ENCODE measurements around the gene GTPBP3. TPM values are rescaled to one million over a fixed set of nuclear protein-coding genes. Genes with fewer than 3 reads are reported as not detected.

Gene GTPBP3
- total and polyA plus RNA-seq, 9 of the 15 experiments (the other 6 are each of a cell fraction or from before 2014, with no cell fraction given) = 4.9 to 124 (median 22.6) TPM

DNA sequence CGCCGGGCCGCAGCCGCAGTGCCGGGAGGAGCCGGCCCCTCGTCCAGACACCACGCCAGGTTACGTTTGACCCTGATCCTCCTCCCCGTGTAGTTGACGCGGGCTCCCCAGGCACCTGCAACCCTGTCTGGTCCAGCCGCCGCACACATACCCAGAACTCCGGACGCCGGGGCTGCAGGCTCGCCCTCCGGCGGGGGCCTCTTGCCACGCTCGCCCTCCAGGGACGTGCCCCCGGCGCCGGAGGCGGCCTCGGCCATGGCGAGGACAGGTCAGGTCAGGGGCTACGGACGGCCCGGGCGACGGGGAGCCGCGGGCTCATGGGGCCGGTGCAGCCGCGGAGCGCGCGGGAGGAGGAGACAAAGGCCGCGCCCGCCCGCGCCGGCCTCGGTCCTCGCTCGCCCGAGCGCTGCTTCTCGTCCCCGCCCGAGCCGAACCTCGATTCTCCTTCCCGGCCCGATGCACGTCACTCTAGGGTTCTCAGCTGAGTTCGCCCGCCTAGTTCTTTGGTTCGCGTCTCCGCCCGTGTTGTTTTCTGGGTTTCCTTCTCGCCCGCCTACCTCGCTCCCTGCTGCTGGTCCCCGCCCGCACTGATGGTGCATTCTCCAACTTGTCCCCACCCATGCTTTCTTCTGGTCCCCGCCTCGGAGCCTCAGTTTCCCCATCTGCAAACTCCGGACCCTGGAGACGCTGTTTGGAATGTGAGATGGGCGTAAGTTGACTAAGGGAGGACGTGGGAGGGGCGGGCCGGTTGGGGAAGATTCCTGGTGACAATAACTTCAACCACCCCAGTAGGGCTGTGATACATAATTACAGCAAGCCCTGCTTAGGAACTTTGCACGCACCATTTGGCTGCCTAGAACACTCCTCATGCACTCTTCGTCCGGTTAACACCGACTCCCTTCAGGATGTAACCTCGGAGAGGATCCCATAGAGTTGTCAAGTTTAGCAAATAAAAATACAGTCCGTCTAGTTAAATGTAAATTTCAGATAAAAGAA lies 2.6 kb upstream of the GTPBP3 start, which contains the start of gene ANO8 (continued):
- TF ChIP-seq, protein P1, sequence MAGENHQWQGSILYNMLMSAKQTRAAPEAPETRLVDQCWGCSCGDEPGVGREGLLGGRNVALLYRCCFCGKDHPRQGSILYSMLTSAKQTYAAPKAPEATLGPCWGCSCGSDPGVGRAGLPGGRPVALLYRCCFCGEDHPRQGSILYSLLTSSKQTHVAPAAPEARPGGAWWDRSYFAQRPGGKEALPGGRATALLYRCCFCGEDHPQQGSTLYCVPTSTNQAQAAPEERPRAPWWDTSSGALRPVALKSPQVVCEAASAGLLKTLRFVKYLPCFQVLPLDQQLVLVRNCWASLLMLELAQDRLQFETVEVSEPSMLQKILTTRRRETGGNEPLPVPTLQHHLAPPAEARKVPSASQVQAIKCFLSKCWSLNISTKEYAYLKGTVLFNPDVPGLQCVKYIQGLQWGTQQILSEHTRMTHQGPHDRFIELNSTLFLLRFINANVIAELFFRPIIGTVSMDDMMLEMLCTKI (IDR thresholded peaks at IDR 0.05; ENCODE audit: partially characterized antibody) = no peak
- TF ChIP-seq SRF (CRISPR knock-in tag; IDR thresholded peaks at IDR 0.05) (peak in 1 of 2 experiments; percentile 57; a peak in 1 of 4 replicates), HOXB6 (CRISPR knock-in tag; IDR thresholded peaks at IDR 0.05; ENCODE audit: borderline replicate concordance) (no peak), ZC3H11A (IDR thresholded peaks at IDR 0.05; ENCODE audit: low read depth, low read length) (0 out of 2 replicates have a peak, but pooled peaks have one; percentile 67), SMARCB1 (IDR thresholded peaks at IDR 0.05; ENCODE audit: insufficient read length, low read depth) (no peak), CXXC5 (CRISPR knock-in tag; IDR thresholded peaks at IDR 0.05) (peak; percentile 99), RNF2 (IDR thresholded peaks at IDR 0.05) (peak; percentile 67), RBBP5 (IDR thresholded peaks at IDR 0.05; ENCODE audit: borderline replicate concordance, insufficient read depth, low read length, poor library complexity, severe bottlenecking) (peak; percentile 55), HMG20A (CRISPR knock-in tag; conservative IDR thresholded peaks at IDR 0.05) (no peak), ZNF668 (CRISPR knock-in tag; IDR thresholded peaks at IDR 0.05) (no peak)
- TF ChIP-seq, protein P2, sequence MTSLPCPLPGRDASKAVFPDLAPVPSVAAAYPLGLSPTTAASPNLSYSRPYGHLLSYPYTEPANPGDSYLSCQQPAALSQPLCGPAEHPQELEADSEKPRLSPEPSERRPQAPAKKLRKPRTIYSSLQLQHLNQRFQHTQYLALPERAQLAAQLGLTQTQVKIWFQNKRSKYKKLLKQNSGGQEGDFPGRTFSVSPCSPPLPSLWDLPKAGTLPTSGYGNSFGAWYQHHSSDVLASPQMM (CRISPR knock-in tag; IDR thresholded peaks at IDR 0.05) = no peak
- TF ChIP-seq, protein P3, sequence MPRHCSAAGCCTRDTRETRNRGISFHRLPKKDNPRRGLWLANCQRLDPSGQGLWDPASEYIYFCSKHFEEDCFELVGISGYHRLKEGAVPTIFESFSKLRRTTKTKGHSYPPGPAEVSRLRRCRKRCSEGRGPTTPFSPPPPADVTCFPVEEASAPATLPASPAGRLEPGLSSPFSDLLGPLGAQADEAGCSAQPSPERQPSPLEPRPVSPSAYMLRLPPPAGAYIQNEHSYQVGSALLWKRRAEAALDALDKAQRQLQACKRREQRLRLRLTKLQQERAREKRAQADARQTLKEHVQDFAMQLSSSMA (CRISPR knock-in tag; IDR thresholded peaks at IDR 0.05) = no peak
- TF ChIP-seq, protein P4, sequence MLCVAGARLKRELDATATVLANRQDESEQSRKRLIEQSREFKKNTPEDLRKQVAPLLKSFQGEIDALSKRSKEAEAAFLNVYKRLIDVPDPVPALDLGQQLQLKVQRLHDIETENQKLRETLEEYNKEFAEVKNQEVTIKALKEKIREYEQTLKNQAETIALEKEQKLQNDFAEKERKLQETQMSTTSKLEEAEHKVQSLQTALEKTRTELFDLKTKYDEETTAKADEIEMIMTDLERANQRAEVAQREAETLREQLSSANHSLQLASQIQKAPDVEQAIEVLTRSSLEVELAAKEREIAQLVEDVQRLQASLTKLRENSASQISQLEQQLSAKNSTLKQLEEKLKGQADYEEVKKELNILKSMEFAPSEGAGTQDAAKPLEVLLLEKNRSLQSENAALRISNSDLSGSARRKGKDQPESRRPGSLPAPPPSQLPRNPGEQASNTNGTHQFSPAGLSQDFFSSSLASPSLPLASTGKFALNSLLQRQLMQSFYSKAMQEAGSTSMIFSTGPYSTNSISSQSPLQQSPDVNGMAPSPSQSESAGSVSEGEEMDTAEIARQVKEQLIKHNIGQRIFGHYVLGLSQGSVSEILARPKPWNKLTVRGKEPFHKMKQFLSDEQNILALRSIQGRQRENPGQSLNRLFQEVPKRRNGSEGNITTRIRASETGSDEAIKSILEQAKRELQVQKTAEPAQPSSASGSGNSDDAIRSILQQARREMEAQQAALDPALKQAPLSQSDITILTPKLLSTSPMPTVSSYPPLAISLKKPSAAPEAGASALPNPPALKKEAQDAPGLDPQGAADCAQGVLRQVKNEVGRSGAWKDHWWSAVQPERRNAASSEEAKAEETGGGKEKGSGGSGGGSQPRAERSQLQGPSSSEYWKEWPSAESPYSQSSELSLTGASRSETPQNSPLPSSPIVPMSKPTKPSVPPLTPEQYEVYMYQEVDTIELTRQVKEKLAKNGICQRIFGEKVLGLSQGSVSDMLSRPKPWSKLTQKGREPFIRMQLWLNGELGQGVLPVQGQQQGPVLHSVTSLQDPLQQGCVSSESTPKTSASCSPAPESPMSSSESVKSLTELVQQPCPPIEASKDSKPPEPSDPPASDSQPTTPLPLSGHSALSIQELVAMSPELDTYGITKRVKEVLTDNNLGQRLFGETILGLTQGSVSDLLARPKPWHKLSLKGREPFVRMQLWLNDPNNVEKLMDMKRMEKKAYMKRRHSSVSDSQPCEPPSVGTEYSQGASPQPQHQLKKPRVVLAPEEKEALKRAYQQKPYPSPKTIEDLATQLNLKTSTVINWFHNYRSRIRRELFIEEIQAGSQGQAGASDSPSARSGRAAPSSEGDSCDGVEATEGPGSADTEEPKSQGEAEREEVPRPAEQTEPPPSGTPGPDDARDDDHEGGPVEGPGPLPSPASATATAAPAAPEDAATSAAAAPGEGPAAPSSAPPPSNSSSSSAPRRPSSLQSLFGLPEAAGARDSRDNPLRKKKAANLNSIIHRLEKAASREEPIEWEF (CRISPR knock-in tag; IDR thresholded peaks at IDR 0.05) = no peak
- TF ChIP-seq, protein P5, sequence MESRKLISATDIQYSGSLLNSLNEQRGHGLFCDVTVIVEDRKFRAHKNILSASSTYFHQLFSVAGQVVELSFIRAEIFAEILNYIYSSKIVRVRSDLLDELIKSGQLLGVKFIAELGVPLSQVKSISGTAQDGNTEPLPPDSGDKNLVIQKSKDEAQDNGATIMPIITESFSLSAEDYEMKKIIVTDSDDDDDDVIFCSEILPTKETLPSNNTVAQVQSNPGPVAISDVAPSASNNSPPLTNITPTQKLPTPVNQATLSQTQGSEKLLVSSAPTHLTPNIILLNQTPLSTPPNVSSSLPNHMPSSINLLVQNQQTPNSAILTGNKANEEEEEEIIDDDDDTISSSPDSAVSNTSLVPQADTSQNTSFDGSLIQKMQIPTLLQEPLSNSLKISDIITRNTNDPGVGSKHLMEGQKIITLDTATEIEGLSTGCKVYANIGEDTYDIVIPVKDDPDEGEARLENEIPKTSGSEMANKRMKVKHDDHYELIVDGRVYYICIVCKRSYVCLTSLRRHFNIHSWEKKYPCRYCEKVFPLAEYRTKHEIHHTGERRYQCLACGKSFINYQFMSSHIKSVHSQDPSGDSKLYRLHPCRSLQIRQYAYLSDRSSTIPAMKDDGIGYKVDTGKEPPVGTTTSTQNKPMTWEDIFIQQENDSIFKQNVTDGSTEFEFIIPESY (CRISPR knock-in tag; IDR thresholded peaks at IDR 0.05) = peak; percentile 91
- TF ChIP-seq, protein P6, sequence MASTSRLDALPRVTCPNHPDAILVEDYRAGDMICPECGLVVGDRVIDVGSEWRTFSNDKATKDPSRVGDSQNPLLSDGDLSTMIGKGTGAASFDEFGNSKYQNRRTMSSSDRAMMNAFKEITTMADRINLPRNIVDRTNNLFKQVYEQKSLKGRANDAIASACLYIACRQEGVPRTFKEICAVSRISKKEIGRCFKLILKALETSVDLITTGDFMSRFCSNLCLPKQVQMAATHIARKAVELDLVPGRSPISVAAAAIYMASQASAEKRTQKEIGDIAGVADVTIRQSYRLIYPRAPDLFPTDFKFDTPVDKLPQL (IDR thresholded peaks at IDR 0.05; ENCODE audit: extremely low read depth, insufficient read length) = no peak
